NCI-H2171 (cell line): ENCODE measurements around the gene DAPP1.
A peak's percentile ranks its signal among the peaks of the same experiment; 100 is the strongest.
"Not testable (repeated sequence)": the region's sequence is repeated elsewhere in the genome, so short reads cannot be mapped to it uniquely, and the experiment has no call there.

Source experiments
- DNase-seq: peaks from one replicate; lab custom pipeline; 2025; lab: John Stamatoyannopoulos, UW

DAPP1 gene, protein sequence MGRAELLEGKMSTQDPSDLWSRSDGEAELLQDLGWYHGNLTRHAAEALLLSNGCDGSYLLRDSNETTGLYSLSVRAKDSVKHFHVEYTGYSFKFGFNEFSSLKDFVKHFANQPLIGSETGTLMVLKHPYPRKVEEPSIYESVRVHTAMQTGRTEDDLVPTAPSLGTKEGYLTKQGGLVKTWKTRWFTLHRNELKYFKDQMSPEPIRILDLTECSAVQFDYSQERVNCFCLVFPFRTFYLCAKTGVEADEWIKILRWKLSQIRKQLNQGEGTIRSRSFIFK

DNA sequence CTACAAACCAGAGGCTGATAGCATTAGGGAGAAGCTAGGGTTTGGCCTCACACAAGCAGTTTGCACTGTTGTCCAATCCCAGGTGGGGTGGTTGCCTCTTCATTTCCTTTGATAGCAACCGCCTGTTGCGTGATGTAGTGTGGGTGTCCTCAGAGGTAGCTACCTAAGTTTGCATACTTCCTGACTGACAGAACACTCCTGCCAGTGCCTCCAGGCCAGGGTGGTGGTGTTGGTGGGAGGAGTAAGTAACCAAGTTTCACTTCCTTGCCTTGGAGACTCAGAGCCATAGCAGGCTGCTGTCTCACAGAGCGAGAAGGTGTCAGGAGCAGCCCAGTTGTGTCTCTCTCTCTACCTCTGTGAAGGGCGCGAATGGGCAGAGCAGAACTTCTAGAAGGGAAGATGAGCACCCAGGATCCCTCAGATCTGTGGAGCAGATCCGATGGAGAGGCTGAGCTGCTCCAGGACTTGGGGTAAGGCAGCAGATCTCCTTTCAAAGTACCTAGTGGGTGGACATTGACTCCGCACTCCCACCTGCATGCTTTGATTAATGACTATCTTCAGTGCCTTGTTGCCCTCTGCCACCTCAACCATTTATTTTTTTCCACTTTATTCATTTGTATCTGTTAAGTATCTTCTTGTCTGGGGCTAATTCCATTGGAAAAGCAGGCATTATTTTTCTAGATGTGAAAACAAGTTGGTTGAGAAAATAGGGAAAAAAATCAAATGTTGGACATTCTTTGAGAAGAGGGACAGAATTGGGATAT, at the start of gene DAPP1:
DAPP1 (plus strand) TSS at position 283 of the 764 bp plus-strand sequence; CDS start at position 370, 87 bp downstream.
- no peak for DNase-seq

DNA sequence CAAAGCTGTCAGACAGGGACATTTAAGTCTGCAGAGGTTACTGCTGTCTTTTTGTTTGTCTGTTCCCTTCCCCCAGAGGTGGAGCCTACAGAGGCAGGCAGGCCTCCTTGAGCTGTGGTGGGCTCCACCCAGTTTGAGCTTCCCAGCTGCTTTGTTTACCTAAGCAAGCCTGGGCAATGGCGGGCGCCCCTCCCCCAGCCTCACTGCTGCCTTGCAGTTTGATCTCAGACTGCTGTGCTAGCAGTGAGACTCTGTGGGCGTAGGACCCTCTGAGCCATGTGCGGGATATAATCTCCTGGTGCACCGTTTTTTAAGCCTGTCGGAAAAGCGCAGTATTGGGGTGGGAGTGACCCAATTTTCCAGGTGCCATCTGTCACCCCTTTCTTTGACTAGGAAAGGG, 45.8 kb upstream of the DAPP1 start:
- DNase-seq, result not testable (repeated sequence)

DNA sequence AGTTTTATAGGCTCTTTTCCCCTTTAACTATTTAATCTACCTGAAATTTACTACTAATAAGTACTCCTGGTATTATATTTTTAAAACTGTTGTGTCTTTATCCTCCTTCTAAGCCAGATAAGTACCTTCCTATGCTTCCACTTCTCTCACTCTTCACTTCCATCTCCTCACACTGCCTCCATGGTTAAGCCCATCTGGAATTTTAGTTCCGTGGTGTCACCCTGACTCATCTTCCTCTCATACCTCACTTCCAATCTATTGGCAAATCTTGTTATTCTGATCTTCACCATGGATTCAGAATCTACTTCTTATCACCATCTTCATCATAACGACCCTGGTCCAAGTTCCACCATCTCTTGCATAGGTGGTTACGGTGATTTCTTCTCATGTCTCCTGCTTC, 32.7 kb upstream of the DAPP1 start:
- no peak for DNase-seq

DNA sequence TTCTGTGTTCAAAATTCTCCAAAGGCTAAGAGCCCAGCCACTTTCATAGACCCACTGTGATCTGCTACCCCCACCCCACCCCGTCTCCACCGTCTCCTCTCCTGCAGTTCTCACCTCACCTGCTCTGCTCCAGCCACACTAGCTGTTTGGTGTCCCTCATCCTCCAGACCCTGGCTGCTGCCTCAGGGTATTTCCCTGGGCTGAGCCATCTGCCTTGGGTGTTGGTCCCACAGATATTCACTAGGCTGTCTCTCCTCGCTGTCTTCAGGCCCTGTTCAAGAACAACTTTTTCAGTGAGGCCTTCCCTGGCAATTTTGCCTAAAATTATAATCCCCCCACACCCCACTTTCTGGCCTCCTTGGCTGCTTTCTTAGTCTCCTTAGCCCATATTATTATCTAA, 31.8 kb upstream of the DAPP1 start:
- DNase-seq, result no peak

DNA sequence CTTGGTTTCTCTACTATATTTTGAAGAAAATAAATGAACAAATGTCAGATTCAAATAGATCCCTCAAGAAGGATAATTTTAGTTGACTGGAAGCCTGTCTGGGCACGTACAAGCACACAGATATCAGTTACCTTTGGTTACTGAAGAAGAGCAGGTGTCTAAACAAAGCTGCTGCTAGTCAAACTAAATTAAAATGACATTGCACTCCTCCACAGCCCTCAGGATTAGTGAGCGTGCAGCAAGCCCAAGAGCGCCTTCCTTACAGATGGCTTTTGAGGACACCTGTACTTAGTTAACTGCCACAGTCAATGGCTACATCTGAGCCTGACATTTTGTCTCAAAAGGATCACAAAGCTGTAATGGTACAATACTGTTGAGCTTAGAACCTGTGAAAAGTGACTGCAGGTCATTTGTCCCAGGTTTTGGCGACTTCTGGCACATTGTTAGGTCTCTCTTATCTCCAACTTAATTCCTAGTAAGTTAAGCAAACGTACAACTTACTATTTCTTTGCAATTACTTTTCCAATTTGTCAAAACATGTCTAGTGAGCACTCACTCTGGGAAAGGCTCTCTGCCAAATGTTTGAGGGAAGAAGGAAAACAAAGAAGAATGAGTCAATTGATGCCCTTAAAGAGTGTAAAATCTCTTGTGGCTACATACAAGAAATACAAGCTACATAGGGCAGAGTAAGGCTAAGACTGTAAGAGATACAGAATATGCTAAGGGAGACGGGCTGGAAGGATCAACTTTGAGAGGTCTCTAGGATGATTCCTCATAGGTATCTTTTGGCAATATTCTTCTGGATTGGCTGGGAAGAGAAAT, 25.6 kb upstream of the DAPP1 start:
- DNase-seq, result peak; percentile 55

DNA sequence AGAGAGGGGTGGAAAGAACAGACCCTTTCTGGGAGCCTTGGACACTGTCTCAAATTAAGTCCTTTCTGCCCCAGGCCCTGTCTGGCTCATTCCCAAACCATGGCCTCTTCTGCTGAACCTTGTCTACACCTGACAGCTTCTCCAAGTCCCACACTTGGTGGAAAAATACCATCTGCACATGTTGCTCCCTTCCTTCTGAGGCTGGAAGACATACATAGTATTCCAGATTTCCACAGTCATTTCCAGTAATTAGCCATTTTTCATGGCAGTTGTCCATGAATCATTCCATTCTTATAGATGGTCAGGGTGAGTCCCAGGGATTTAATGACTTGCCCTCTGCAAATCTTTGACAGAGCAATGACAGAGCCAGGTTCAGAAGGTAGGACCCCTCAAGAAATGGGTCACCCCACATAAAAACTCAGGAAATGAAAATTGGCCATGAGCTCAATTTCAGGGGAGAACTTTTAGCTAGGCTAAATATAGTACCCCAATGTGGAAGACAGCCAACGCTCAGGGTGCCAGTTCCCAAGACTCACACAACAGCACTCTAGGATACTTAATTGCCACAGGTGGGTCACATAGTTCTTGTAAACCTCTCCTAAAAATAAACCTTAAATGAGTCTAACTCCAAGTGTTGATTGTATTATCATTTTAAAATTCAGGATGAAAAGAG, 16.2 kb upstream of the DAPP1 start:
- DNase-seq, result no peak

DNA sequence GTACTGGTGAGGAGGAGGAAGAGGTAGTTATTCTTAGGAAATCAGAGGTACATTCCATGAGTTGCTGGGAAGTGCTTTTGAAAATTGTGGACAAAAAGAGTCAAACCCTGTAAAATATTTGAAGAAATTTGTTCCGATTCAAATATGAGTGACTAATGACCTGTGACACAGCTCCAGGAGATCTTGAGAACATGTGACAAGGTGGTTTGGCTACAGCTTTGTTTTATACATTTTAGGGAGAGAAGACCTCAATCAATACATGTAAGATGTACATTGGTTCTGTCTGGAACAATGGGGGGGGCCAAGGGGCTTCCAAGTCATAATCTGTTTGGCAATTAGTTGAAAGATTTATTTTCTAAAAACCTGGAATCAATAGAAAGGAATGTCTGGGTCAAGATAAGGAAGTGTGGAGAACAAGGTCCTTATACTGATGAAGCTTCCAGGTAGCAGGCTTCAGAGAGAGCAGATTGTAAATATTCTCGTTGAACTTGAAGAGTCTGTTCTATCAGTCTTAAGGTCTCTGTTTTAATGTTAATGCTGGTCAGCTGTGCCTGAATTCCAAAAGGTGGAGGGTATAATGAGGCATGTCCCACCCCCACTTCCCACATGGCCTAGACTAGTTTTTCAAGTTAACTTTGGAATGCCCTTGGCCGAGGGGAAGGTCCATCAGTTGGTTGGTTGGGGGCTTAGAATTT, 15.5 kb upstream of the DAPP1 start:
- no peak for DNase-seq

DNA sequence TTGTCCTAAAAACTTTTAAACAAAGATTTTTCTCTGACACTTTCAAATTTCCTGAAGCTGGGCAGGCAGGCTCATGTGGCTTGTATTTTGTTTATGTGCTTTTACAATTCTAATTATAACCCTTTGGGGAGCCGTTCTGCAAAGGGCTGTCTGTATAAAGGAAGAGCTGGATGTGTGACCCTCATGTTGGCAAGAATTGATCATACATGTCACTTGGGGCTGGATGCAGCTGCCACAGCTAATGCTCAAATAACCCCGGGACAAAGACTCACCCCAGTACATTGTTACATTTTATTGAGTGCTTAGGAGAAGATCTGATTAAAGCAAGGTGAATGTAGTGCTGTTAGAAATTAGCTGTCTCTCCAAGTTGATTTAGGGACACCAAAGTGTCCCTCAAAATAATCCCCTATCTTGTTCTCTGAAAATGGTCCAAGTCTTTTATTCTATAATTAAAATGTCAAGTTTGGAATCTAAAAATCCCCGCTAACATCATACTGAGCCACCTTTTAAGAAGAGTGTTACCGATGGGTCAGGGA, 13.0 kb upstream of the DAPP1 start:
- no peak for DNase-seq

DNA sequence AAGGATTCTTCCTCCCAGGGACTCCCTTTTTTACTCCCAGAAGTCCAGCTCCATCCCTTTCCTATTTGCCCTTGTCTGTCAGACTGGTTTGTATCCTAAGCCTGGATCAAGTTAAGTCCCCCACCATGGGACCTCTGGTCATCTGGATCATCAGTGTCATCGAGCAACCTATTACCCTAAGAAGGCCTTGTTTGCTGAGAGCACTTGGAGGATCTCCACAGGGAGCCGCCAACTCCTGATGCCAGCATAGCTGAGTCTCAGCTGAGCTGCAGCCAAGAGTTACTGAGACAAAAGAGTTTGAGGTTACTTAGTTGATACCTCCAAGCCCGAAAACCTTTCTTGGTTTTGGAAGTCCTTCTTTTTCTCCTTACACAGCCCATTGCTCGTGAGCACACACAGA, 10.1 kb upstream of the DAPP1 start:
- DNase-seq, result no peak

DNA sequence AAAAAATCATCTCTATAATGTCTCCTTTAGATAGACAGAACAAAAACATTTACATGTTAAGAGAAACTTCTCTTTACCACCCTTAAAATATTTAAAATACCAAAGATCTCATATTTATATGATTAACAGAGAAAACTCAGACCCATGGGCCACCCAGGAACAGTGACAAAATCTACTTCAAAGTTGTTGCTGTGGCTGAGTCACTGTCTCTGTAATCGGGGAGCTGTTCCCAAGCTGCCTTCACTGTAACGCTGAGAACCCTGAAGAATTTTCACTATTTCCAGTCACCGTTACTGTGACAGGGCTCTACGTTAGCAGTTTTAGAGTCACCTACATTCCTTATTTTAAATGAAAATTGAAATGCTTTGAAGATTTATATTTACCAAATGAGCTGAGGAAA, 9.0 kb upstream of the DAPP1 start:
- no peak for DNase-seq

DNA sequence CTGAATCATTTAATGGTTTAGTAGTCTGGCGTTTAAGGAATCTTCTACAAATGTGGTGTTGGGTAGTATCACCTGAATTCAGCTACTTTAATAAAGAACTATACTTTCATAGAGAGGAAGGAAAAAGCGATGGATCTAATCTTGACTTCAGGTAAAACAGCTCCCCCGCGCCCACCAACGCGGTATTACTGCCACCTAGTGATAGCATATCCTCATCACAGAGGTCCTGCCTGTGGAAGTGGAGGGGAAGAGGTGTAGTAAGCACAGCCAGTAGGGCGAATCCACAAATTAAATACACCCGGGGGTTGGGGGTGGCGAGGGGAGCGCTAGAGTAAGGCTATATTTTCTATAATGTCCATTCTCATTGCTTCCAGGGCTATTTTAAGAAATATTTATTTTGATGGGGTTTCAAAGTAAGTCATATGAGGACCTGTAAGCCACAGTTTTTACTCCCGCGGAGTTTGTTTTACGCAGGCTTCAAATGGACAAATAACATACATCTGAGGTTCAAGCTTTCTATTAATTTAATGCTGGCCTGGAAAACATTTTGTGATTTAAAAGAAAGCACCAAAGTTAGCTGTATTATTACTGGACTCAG, 8.3 kb upstream of the DAPP1 start:
- DNase-seq, result no peak

DNA sequence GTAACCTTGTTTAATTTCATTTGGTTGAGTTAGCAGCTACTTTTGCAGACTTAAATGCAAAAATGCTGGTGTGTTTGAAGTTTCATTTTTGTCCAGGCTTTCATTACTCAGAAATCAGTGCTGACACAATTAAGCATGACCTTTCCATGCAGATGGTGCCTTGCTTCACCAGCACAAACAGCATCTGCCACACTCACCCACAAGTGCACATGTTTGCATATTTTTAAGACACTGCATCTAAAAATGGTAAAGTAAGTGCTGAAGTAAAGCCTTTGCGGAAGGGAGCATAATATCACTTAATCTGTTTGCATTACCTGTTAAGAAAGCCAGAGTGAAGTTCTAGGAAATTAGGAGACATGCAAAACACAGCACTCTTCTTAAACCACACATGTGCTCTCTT, 7.3 kb upstream of the DAPP1 start:
- no peak for DNase-seq

DNA sequence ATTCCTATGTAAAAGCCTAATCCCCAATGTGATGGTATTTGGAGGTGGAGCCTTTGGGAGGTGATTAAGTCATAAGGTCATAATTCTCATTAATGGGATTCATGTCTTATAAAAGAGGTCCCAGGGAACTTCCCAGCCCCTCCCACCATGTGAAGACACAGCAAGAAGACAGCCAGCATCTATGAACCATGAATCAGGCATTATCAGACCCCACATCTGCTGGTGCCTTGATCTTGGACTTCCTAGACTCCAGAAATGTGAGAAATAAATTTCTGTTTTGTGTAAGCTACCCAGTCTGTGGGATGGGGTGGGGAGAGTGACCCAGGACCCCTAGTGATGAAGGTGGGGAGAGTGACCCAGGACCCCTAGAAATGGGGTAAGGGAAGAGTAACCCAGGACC, 6.1 kb upstream of the DAPP1 start:
- DNase-seq, result no peak

DNA sequence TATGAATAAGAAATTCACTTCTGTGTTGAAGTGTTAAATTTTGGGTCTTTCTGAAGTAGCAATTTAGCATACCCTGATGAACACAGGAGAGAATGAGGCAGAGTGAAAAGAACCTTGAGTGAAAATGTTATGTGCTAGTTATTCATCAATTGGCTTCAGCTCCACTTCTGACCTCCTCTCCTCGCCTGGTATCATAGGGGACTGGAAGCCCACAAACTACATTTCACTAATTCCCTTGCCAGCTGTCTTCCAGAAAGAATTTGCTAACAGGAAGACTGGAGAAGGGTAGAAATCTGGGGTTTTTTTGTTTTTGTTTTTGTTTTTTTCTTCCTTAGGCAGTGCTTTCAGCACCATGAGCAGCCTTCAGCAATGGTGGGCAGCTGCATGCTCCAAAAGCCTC, 5.5 kb upstream of the DAPP1 start:
- DNase-seq, result no peak

DNA sequence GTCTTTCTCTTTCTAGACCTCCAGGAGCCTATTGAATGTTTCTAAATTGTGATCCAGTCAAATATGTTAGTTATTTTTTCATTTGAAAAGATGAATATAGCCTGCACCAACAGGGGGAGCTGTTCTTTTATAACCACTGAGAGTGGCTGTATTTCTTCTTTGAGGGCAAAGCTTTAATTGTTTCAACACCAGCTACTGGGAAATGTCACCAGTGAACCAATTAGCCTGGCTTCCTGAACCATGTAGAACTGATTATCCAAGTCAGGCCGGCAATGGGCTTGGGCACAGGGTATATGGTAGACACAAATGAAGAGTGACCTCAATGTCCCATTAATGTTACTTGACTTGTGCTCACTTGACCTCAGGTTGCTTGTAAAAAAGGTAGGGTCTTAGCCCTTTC, 4.8 kb upstream of the DAPP1 start:
- no peak for DNase-seq

DNA sequence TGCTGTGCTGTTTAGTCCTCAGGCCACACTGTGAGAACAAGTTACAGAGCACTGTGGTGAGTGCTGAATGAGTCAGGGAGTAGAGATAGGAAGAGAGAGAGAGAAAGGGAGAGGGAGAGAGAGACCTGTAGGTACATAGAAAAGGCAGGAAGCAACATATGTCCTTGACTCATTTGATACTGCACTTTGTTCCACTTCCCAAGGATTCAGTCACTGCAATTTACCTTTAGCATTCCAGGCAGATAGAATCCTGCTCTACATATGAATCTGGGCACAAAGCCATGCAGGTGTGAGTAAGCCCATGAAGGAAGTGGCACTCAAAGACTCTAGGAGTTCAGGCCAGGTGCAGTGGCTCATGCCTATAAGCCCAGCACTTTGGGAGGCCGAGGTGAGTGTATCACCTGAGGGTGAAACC, 1.0 kb upstream of the DAPP1 start:
- no peak for DNase-seq

DNA sequence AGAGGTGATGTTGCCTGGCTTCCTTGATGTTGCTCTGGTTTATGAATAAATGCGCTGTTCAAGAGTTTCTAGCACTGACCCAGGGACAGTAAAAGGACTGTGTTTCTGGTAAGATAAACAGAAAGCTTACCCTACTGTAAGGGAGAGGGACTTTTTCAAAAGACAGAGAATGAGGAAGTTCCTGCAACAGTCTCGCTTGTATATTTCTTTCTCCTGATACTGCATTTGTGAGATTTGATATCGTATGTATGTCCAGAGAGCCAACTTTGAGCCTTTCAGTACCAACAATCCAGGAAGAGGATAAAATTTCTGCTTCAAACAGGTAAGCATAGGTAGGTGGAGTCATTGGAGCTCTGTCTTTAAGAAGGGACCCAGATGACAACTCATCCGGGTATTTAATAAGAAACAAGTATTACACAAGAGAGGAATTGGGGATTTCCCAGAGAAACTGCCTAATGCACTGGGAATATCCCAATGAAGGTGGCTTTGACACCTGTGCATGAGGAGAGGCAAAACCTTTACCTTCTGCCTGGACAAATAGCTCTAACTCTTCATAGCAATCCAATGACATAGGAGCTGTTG, 773 bp downstream of the DAPP1 start:
- no peak for DNase-seq

DNA sequence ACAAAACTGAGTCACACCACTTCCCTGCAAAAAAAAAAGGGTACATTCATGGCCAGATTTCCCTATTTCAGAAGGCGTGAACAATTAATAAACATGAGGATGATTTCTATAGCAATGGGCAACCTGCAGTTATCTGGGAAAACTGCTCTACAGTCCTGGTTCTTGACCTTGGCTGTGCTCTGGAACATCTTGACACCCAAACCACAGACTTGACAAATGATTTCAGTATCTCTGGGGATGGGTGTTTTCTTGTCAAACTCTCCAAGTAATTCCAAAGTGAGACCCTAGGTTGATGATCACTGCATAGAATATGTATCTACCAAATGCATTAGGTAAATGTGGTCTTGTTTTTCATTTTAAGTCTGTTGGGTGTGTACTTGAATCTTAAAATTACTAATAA, 2.0 kb downstream of the DAPP1 start:
- DNase-seq, result no peak

DNA sequence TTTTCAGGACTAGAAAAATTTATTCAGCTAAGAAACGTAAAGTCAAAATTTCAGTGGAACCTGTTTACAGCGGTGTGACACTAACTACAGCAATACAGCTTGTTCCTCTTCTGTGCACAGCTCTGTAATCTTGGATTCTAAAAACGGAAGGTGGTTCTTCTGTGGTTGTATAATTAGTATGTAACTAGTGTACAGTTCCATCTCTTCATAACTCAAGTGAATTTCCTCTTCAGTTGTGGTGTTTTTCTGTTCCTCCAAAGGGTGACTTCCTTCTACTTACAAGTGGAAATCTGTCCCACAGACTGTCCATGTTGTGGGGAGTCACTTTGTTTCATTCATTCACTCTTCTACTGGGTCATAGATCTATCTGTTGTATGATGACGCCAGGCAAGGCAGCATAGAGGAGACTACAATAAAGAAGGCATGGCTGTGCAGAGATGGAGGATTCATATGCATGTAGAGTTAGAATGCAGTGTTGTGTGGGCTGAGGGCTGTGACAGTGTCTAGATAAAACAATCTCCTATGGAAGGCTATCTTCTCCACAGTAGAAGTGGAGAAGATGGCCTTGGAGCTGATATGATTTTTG, 5.4 kb downstream of the DAPP1 start:
- no peak for DNase-seq

DNA sequence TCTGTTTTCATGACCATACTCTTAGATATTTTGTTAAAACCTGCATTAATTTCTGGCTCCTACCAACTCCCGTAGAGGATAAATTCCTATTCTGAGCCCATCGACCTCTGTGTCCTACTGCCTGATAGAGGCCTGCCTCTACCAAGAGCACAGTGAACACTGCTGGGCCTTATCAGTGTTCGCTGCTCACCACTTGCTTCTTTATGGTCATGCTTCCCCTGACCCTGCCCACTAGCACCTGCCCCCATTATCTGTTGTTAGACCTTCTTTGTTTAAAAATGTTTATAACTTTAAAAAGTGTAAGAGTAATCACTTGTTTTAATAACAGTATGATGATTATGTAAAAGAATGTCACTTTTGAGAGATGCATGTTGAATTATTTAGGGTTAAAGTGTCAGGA, 6.1 kb downstream of the DAPP1 start:
- no peak for DNase-seq
